GM12874 (cell line): ENCODE measurements around the gene FGF12.

ENCODE experiments used
- TF ChIP-seq, protein P1 (sequence below): IDR thresholded peaks from 2 replicates; pipeline ENCODE4 v1.5.1; 2011; ENCODE audit warnings: low read depth, mild to moderate bottlenecking, control low read depth, low read length, moderate library complexity; ENCODE audit not compliant: insufficient read depth

The FGF12 gene

GRCh38 chr3:192296845-192297244, 430.5 kb downstream of the FGF12 start:
- TF ChIP-seq, protein P1, sequence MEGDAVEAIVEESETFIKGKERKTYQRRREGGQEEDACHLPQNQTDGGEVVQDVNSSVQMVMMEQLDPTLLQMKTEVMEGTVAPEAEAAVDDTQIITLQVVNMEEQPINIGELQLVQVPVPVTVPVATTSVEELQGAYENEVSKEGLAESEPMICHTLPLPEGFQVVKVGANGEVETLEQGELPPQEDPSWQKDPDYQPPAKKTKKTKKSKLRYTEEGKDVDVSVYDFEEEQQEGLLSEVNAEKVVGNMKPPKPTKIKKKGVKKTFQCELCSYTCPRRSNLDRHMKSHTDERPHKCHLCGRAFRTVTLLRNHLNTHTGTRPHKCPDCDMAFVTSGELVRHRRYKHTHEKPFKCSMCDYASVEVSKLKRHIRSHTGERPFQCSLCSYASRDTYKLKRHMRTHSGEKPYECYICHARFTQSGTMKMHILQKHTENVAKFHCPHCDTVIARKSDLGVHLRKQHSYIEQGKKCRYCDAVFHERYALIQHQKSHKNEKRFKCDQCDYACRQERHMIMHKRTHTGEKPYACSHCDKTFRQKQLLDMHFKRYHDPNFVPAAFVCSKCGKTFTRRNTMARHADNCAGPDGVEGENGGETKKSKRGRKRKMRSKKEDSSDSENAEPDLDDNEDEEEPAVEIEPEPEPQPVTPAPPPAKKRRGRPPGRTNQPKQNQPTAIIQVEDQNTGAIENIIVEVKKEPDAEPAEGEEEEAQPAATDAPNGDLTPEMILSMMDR: no peak

DNA sequence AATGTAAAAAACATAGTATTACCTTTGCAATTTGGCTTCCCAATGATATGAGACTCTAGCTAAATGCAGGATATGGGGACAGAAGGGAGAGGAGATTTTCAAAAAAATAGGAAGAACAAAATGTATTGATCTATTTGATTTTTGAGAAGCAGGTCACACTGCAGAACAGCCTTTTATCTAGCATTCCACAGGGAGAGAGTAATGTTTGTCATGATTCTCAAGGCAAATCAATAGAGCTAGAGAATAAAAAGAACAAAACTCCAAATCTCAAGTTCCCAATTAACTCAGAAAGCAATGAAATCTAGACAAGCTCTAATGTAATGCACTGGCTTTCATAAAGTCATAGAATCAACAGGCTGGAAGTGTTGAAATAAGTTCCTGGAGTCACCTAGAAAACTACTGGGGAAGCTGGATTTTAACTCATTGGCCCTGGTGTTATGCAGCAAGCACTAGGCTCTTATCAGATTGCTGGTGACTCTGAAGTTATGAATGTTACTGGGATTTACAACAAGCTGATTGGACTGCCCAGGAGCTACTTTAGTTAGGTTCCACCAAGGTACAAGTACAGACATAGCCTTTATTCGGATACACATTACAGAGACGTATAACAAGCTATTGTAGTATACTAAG, 442.8 kb downstream of the FGF12 start:
- TF ChIP-seq, protein P1: no peak

DNA sequence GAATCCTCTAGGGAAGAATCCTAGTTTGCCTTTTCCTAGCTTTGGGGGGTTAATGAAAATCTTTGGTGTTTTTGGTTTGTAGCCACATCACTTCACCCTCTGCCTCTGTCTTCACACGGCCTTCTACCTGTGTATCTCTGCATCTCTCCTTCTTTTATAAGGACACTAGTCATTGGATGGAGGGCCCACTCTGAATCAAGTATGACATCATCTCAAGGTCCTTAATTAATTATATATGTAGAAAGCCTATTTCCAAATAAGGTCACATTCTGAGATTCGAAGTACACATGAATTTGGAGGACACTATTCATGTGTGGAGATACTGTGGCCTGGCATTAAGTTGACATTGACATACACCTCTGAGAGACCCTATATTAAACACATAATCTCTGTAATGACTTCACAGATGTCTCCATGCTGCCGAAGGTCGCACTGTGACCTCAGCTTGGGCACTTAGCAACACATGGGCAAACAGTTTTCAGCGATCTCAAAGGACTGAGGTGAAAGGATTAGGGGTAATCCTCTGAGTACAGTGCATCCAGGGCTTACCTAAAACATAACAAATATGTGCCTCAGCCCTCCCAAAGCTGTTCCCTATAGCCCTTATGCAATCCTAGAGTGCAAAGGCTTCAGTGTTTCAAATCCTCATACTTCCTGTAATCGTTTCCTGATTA, 446.0 kb downstream of the FGF12 start:
- TF ChIP-seq, protein P1: no peak

DNA sequence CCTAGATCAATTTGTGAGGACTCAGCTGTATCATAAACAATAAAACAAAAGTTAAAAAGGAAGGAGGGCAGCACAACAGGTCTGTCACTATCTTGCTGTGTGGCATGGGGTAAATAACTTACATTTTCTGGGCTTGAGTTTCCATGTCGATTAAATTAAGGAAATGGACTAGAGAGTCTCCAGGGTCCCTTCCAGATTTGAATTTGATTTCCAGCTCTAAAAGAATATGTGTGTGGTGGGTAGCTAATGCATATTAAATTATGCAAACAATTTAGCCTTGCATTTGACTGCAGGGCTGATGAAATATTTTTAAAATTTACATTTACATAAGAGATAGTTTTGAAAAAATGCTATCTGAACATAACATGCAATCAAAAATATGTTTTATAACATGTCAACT, 447.7 kb downstream of the FGF12 start:
- TF ChIP-seq, protein P1: no peak

- TF ChIP-seq, protein P1: no peak
These were observed 449.9 kb downstream of the FGF12 start for GRCh38 chr3:192277477-192277876.

DNA sequence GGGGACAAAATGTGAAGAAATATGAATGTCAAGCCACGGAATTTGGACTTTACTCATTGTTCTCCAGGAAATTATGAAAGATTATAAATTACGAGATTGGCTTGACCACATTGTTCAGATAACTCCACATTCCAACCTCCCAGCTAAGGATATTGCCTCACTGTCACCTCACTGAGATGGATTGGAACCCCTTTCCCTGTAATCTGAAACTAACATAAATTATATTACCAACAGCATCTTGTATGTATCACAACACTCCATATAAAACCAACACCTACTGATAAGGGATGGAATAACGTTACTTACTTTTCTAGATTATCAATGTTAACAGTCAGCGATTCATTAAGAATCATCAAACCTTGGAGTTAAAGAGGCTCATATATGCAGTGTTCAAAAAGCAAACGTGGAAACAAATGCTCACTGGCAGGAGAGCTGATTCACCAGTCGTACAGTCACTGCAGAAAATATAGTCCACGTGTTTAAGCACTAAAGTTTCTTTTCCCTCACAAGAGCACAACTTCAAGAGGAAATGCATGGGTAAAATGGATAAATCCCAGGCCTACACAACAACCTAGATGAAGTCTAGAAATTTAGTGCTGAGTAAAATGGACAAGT, 451.5 kb downstream of the FGF12 start:
- TF ChIP-seq, protein P1: no peak

- TF ChIP-seq, protein P1: no peak
These were observed 453.7 kb downstream of the FGF12 start for GRCh38 chr3:192273697-192274010.
